8988T (cell line): ENCODE results near the gene CCDC47.

Experiments used
- DNase-seq: peaks from one replicate; pipeline ENCODE4 v3.0.0; 2011

CCDC47 gene

DNA sequence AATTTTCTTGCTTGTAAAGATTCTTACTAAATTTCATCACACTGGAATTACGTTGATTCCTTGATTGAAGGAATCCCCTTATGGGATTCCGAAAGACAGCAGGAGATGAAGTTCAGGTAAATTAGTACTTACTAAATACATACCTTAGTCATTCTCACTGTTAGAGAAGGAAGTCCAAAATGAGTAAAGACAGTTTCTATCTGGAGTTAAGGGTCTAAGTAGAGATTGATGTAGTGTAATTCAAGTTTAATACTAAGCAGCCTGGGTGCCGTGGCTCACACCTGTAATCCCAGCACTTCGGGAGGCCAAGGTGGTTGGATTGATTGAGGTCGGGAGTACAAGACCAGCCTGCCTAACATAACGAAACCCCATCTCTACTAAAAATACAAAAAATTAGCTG, 10.1 kb upstream of the CCDC47 start:
- DNase-seq: no peak

DNA sequence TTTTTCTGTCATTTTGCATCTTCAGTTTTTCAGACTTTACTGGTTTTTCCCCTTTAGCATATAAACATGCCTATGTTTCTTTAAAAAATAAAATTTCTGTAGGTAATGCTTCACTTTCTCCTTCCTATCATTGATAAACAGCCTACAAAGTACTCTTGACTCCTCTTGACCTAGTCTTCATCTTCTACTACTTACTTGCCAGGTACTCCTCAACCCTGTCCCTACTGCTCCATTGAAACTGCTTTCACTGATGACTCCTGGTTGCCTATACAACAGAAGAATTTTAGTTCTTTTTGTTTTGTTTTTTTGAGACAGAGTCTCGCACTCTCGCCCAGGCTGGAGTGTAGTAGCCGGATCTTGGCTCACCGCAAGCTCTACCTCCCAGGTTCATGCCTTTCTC, 7.5 kb upstream of the CCDC47 start:
- DNase-seq: no peak

DNA sequence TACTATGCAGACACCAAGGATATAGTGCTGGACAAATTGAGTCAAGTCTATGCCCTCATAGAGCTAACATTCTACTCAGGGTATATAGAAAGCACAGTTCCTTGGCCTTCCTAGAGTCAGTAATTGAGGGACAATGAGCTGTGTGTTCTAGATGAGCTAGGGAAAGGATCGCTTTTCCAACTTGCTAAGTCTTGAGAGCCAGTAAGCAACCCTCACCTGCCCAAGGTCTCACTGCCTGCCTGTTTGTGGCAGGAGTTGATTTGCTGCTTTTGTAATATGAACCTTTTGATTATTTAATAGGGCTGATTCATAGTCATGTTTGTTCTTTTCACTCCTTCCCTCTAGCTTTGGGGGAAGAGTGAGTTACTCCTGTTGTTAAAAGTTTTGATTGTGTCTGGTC, 7.1 kb upstream of the CCDC47 start:
- DNase-seq: no peak

DNA sequence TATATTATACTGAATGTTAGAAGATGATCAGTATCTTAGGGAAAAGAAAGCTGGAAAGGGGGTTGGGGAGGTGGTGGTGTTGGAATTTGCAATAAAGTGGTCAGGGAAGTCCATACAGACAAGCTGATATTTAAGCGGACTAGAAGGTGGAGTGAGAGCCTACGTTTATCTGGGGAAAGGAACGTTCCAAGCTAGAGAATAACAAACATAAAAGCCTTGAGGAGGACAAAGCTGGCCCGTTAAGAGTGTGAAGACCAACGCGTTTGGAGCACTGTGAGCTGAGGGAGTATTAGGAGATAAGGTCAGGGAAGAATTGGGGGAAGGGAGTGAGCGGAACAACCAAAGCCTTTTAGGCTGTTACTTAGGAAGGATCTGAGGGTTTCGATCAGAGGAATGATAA, 2.0 kb upstream of the CCDC47 start:
- no peak for DNase-seq

DNA sequence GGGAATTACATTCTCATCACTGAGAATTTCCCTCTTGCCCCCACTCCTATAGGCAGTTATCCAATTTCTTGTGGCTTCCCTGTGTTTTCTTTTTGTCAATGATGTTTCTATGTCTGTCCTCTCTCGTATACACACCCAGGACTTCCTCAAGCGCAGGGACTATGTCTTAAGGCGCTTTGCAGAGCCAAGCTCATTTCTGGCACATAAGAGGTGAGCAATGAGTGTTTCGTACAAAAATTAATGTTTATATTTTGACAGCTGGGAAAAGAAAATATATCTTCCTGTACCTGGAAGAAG, 1.5 kb upstream of the CCDC47 start:
- no peak for DNase-seq

DNA sequence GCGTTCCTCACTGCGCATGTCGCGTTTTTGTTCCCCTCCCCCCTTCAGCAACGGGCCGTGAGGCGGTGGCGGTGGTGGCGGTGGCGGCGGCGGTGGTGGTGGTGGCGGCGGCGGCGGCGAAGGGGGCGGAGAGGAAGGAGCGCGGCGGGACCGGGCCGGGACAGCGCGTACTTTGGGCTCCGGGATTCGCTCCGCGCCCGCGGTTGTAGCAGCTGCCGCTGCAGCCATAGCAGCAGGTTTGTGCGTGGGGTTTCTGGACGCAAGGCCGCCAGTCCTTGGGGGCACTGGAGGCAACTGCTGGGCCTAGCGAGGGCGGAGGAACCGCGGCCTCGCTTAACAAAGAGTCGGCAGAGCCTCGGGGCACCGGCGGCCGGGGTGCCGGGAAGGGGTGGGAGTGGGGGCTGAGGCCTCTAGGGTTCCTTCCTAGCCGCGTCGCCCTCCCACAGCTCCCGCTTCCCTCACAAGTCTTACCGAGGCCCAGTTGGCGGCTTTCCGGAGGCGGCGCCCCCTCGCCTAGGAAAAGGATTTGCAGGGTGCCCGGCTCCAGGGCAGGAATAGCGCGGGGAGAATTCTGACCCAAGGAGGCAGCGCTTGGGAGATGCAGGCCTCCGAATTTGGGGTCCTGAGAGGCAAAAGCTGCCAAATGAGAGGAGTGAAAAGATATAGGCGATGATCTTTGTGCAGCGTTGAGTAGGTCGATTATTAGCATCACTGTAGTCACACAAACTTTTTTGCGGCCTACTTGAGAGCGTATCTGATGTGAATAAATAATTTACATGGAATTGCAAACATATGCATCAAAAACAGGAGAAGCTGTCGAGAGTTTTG, 958 bp upstream of the CCDC47 start, which contains the start of gene DDX42:
DDX42 (plus strand) TSS at position 30 of the 828 bp plus-strand sequence. CDS start 12,880 bp downstream, outside the sequence.
- no peak for DNase-seq

DNA sequence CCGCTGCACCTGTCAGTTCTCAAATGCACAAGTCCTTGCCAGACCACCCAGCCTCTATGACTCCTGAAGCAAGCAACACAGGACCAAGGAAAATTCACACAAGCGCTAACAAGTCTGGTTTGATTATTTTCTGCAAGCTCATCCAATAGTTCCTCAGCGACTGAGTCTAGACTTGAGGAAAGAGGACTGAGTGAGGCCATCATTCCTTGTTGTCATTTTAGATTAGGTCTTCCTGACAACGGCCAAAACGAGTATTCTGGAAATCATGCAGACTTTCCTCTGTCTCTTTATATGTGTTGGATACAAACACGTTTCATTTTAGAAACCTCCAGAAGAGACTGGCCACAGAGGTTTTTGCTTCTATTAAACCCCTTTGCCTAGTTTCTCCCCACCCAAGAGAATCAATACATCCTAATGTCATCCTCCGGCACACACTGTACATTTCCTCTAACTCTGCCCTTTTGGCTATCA, 561 bp downstream of the CCDC47 start:
- no peak for DNase-seq

DNA sequence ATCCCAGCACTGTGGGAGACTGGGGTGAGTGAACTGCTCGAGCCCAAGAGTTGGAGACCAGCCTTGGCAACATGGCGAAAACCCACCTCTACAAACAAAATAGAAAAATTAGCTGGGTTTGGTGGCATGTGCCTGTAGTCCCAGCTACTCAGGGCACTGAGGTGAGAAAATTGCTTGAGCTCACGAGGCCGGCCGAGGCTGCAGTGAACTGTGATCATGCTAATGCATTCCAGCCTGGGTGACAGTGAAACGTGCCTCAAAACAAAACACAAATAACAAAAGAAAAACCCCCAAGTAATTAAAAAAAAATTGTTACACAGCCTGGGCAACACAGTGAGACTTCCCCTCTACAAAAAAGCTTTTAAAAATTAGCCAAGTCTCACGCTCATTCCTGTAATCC, 5.0 kb downstream of the CCDC47 start:
- DNase-seq: no peak

DNA sequence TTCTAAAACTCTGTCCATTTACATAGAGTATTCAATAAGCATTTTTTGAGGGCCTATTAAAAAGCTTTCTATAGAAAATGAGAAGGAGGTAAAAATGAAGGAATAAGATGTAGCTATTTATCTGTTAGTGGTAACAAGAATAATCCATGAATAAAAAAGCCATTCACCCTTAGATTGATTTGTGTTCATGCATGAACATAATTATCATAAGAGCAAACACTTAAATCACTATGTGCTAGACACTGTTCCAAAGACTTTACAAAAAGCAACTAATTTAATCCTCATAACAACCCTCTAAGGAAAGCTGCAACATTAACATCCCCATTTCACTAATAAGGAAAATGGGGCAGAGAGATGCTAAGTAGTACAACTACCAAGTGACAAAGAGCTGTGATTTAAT, 6.6 kb downstream of the CCDC47 start:
- DNase-seq: no peak

DNA sequence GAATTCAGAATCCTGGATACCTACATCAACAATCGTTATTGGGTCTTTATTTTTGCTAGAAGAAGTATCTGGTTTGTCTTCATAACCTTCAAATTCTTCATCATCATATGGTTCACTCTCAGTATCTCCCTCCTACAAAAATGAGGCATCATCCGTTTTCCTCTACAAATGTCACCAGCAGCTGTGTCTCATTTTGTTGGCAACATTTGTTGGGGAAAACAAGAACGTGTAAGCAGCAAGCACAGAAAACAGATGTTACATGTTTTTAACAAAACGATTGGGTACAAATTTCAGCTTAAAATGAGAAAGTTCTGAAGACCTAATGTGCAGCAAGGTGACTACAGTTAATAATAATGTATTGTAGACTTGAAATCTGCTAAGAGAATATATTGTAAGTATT, 8.7 kb downstream of the CCDC47 start:
- no peak for DNase-seq

DNA sequence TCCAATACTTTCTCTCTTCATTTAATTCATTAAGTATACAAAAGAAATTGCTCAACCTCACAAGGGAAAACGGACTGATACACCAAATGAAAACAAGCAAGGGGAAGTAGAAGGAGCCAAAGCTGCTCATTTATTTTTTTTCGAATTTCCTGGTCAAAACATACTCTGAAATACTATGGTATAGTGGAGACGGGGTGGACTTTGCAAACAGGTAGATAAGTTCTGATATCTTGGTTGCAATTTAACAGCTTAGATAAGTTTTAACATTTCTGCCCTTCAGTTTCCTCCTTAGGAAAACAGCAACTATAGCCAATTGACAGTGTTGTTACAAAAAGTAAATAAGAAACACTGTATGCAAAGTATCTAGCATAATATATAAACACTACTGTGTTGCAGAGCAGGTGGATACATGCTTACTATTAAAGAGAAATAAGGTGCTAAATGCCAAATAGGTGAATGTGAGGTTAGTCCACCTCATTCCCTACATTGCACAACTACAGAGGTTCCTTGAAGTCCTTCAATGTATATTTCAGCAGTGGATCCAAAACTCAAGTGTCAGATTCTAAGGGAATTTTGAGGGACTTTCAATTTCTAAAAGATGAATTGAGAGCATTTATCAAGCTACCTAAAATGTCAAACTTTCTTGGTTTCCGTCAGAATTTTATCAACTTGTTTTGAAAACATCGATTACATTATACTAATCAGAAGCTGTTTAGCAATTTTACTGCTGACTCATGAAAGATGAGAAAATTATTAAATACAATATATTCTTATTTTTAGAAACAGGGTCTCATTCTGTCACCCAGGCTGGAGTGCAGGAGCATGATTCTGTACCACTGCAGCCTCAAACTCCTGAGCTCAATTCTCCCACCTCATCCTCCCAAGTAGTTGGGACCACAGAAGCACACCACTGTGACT, 11.0 kb downstream of the CCDC47 start:
- DNase-seq: no peak

DNA sequence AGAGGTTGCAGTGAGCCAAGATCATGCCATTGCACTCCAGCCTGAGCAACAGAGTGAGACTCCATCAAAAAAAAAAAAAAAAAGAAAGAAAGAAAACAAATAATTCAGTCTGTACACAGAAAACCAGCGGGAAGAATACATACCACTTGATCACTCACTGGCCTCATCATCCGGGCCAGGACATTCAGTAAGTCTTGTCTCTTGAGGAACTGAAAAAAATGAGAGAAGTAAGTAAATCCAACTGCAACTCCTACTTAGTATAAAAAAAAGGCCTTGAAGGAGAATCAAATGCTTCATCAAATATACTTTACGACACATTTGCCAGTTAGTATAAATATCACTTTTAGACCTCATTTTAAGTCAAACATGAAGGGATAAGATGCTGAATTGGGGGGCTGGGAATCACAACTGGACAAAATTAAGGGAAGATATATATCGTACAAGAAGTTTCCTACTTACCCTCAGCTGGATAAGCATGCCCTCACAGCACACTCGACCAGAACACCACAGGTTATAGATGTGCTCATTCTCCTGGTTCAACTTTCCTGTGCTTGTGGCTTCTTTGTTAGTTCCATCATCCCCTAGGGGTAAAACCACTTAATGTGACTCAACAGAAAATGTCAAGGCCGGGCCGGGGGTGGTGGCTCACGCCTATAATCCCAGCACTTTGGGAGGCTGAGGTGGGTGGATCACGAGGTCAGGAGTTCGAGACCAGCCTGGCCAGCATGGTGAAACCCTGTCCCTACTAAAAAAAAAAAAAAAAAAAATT, 12.4 kb downstream of the CCDC47 start:
- no peak for DNase-seq

DNA sequence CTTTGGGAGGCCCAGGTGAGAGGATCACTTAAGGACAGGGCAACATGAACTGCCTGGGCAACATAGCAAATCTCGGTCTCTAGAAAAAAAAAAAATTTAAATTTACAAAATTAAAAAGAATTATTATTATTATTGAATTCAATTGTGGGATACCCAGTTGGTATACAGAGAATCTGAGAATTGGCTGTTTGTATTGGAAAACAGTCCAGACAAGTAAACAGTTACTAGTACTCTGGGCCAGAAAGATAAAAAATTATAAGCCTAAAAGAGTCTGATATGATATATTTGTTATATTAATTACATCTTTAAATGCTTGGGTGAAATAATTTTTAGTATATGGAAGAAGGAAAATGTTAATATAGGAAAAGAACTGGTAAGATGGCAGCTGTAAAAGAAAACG, 15.0 kb downstream of the CCDC47 start:
- DNase-seq: no peak

DNA sequence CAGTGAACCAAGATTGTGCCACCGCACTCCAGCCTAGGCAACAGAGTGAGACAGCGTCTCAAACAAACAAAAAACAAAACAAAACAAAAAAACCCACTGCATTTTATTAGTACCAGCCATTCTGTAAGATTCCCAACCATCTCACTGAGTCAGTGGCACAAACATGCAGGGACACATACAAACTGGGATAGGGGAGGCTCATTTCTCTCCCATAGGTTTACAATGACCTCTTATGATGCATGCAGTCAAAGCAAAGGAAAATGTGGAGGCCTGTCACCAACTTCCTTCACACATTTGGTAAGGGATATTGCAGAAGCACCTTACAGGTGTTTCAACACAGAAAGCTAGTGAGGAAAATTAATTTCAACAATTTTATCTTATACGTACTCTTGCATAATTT, 19.4 kb downstream of the CCDC47 start:
- DNase-seq: no peak

DNA sequence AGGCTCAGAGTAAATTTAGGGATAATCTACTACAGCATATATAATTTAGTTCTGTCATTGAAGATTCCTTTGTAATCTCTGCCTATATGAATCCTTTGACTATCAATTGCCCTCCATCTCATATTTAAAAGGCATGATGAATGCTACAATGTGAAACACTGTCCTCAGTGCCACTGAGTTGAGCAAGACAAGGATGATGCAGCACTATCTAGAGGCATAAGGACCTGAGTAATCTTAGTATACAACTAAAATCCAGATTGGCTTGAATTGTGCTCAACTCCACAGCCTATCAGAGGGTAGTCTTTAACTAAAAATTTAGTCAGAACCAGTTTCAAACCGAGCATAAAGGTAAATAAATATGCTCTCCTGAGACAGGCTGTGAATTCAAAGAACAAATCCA, 20.2 kb downstream of the CCDC47 start:
- no peak for DNase-seq

DNA sequence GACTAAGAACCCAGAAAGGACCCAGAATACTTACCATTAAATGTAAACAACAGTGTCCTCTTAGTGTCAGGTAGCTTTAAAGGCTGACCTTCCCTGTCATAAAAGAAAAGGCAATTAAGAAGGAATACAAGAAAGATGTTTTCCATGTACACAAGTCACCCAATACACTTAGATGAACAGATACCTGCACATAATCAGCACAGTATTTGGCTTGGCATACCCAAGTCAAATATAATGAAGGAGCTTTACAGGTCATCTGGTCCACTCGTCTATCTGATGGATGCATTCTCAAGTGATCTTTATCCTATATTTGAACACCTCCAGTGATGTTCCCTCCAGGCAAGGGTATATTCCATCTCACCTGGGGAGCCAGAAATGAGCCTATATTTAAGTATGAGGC, 20.7 kb downstream of the CCDC47 start:
- no peak for DNase-seq

DNA sequence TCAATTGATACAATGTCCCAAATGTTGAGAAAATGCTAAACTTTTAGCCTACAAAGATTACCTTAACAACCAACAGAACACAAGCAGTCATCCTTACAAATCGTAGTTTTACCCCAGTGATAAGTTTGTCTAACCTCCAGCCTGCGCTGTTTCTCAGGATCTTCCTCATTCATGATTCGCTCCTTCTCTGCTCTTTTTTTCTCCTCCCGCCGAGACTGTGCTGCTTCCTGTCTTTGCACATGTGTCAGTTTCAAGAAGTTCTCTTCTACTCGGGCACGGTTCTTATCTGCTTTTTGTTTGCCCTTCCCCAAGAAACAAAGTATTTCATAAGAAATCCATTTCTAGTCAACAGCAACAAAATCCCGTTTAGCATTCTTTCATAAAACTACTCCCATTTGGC, 21.6 kb downstream of the CCDC47 start:
- no peak for DNase-seq

DNA sequence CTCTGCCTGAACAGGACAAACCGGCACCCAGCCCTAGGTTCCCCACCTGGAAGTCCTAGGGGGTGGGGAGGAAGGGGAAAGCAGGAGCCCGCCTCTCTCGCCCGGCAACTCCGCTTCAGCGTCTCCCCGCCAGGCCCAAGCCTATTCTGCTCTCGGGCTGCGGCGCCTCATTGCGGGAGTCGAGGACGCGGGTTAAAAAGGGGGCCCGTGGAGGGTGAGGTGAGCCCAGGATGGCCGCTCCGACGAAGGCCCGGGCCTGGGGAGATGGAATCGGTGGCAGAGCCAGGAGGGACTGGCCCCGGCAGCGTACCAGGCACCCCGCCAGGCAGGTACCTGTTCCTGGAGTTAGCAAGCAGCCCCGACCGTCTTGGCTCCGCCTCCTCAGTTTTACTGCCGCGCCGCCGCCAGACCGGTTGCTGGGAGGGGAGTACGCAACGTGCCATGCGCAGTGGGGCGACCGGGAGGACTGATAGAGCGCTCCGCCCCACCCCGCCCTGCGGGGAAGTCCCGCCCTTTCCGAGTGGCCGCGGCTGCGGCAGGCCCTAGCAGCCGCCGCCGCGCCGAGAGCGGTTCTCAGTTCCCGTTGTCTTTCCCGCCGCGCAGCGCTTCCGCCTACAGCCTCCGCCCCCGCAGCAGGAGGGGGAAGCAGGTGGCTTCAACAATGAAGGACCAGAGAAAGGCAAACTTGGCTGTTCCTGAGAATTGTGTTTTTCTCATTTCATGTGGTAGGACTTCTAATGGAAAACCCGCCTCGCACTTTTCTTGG, 31.8 kb downstream of the CCDC47 start, which contains the start of gene STRADA:
STRADA (minus strand) TSS at position 392 of the 766 bp plus-strand sequence. CDS start 13,430 bp downstream, outside the sequence.
- DNase-seq: peak; percentile 63

DNA sequence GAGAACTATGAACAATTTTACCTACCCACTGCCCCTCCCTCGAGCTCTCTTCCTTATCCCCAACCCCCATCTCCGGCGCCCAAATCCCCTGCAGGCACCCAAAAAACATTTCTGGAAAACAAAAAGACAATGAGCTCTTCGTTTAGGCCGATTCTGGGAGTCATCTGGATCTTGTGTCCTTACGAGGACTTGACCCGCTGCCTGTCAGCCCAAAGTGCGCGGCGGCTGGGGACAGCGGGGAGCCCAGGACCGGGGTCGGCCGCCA, 32.3 kb downstream of the CCDC47 start:
- no peak for DNase-seq

DNA sequence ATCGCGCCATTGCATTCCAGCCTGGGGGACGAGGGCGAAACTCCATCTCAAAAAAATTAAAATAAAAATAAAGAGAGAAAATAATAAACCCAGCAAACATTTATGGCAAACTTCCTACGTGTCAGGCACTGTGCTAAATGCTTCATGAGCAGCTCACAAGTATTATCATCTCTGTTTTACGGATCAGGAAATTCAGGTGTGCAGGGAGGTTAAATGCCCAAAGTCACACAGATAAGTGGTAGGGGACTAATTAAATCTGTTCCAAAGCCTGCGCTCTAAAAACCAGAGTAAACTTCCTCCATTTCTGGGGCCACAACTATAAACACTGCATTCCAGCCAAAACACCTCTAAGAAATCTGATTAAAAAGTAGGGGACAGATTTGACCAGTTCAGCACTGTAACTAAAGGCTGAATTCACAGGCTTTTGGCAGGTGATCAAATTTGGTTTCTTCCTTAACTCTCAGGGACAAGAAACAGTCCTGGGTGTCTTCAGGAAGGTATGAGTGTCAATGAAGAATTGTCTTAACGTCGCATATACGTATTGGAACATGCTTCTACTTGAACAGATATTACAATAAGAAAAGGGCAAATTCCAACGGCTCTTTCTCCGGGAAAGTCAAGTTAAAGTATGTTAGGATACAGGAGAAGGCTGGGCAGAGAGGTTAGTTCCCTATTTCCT, 32.8 kb downstream of the CCDC47 start:
- no peak for DNase-seq

DNA sequence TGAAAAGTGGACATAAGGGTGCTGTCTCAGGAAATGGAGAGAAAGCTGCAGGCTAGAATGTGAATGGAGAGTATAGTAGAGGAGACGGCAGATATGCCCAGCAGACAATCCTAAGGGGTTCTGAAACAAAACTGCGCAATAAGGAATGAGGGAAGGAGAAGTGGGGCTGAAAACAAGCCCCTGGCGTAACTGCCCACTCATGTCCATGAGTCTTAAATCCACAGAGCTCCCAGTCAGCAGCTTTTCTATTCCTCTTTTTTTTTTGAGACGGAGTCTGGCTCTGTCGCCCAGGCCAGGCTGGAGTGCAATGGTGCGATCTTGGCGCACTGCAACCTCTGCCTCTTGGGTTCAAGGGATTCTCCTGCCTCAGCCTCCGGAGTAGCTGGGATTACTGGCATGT, 37.7 kb downstream of the CCDC47 start:
- no peak for DNase-seq

DNA sequence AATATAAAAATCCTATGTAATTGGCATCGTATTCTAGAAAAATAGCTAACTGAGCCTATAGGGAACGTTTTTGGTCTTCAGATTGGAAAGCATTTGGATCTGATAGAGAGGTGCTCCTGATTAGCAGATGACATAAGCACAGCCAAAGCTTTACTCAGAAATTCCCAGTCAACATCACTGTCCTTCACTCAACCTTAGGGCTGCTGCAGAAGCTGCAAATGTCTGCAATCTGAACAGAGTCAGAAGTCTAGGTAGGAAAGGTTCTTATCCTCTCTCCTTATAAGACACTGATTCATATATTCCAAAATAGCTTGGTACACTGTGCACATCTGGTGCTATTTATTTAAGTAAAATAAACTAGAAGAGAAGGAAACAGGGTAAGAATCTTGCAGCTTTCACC, 51.0 kb downstream of the CCDC47 start:
- no peak for DNase-seq
